GM18861 (cell line): ENCODE data around the gene ORAI3.
A peak's percentile ranks its signal among the peaks of the same experiment; 100 is the strongest.

Experiments
- ATAC-seq: cut with Tn5 transposase; IDR thresholded peaks from one replicate; pipeline ENCODE4 v1.9.1; 2021; ENCODE audit not compliant: unreplicated experiment

Gene ORAI3

GRCh38 chr16:30946671-30947540 is 2.0 kb upstream of the ORAI3 start:
- no peak for ATAC-seq

- ATAC-seq = no peak
Observed at GRCh38 chr16:30947541-30947858, 1.4 kb upstream of the ORAI3 start.

- no peak for ATAC-seq
Observed at GRCh38 chr16:30947859-30948666, 805 bp upstream of the ORAI3 start.

GRCh38 chr16:30949650-30950515 is 1.0 kb downstream of the ORAI3 start:
- peak; percentile 47 for ATAC-seq

DNA sequence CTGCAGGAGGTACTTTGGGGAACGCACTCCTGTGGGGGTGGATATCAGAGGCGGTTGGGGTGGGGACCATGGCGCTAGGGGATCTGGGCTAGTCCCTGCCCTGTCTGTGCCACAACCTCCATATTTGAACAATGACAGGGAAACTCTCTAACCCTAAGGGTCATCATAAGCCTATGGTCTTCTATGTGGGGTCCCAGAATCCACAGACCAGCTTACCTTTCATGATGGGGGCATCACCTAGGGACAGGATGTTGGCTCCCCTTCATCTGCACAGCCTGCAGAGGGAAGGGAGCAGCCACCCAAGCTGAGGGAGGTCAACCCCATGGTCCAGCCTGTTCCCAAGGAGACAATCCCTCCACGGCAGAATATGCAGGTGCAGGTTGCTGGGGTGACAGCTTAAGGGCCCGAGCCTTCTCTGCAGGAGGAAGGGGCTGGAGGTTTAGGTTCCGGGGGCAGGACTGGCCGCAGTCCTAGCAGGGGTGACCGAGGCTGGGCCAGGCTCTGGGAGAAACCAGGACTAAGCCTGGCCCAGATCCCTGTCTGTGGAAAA is 1.7 kb downstream of the ORAI3 start:
- ATAC-seq = no peak

DNA sequence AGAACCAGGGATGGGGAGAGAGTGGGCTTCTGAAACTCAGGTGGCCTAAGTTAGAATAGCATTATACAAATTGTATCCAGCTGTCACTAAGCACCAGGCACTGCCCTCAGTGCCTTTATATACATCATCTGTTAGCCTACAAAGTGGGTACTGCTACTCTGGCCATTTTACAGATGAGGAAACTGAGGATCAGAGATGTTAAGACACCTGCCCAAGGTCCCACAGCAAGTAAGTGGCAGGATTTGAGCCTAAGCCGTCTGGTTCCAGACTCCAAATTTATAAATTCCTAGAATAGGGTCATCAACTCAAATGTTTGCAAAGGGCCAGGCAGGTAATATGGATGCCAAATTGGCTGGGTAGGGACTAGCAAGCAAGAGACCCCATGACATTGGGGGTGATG is 2.3 kb downstream of the ORAI3 start:
- no peak for ATAC-seq

DNA sequence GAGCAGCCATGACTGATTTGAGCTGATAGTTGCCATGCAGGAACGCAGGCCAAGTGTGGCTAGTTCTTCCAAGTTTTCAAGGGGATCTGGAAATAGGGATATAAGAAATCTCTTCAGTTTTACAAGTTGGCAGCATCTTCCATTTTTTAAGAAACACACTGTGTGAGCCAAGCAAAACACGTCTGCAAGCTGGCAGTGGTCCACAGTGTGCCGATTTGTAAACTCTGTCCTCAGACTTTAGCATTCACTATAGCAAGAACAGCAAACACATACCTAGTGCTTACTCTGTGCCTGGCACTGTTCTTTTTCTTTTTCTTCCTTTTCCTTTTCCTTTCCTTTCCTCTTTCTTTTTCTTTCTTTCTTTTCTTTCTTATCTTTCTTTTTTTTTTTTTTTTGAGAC is 2.9 kb downstream of the ORAI3 start:
- no peak for ATAC-seq

DNA sequence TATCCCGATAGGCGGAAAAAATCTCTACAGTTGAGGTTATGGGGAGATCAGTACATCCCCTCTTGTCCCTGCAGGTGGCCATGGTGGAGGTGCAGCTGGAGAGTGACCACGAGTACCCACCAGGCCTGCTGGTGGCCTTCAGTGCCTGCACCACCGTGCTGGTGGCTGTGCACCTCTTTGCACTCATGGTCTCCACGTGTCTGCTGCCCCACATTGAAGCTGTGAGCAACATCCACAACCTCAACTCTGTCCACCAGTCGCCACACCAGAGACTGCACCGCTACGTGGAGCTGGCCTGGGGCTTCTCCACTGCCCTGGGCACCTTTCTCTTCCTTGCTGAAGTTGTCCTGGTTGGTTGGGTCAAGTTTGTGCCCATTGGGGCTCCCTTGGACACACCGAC is 4.2 kb downstream of the ORAI3 start:
- ATAC-seq = no peak

- ATAC-seq = no peak
Observed at GRCh38 chr16:30953511-30954124, 4.8 kb downstream of the ORAI3 start.

DNA sequence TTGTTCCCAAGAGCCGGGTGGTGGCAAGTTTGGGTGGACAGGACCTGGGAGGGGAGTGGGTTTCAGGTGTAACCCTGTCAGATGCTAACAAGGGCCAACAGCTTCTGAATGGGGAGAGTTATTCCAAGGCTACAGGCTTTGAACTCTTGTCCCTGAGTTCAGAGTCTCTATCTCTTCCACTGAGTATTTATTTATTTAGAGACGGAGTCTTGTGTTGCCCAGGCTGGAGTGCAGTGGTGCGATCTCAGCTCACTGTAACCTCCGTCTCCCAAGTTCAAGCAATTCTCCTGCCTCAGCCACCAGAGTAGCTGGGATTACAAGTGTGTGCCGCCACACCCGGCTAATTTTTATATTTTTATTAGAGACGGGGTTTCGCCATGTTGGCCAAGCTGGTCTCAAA is 6.1 kb downstream of the ORAI3 start:
- no peak for ATAC-seq

- ATAC-seq = no peak
Observed at GRCh38 chr16:30956601-30957455, 8.0 kb downstream of the ORAI3 start.

GRCh38 chr16:30957456-30958174 is 8.7 kb downstream of the ORAI3 start, which contains the start of gene SETD1A:
Gene SETD1A, plus strand, starts transcription at chr16:30957754. Its CDS starts 978 bp downstream, at chr16:30958732.
- ATAC-seq = peak; percentile 48

GRCh38 chr16:30958175-30959079 is 9.6 kb downstream of the ORAI3 start:
- ATAC-seq = peak; percentile 15

- no peak for ATAC-seq
Observed at GRCh38 chr16:30961384-30961783, 12.5 kb downstream of the ORAI3 start.

DNA sequence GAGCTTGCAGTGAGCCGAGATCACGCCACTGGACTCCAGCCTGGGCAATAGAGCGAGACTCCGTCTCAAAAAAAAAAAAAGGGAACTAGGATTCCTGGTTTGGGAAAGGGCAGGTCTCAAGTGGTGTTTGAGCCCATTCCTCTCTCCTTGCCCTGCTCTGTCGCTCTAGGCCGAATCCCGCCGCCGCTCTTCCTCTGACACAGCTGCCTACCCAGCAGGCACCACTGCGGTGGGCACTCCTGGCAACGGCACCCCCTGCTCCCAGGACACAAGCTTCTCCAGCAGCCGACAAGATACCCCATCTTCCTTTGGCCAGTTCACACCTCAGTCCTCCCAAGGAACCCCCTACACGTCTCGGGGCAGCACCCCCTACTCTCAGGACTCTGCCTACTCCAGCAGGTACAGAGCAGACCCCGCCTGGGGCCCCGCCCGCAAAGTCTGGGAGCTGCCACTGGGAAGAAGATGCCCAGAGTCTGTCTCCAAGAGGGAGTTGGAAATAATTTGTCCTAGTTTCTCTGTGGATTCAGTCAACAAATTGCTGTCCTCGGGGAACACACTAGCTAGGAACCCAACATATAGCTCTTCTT is 15.2 kb downstream of the ORAI3 start:
- no peak for ATAC-seq

DNA sequence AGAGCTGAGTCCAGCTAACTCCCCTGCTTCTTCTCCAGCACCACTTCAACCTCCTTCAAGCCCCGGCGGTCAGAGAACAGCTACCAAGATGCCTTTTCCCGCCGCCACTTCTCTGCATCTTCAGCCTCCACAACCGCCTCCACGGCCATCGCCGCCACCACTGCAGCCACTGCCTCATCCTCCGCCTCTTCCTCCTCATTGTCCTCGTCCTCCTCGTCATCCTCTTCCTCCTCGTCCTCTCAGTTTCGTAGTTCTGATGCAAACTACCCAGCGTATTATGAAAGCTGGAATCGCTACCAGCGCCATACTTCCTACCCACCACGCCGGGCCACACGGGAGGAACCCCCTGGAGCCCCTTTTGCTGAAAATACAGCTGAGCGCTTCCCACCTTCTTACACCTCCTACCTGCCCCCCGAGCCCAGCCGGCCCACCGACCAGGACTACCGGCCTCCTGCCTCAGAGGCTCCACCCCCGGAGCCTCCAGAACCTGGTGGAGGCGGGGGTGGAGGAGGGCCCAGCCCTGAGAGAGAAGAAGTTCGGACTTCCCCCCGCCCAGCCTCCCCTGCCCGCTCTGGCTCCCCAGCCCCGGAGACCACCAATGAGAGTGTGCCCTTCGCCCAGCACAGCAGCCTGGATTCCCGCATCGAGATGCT is 15.8 kb downstream of the ORAI3 start:
- no peak for ATAC-seq

GRCh38 chr16:30965436-30965835 is 16.6 kb downstream of the ORAI3 start:
- no peak for ATAC-seq
